PC-9 (cell line): ENCODE measurements around the gene PTPRR. TPM values are rescaled to one million over a fixed set of nuclear protein-coding genes. Genes with fewer than 3 reads are reported as not detected.

ENCODE experiments used
- BruUV-seq: library from RNA; stranded (reverse); fragments of 400-500 nt; replicated peaks from 2 replicates; lab custom pipeline; 2021; lab: Mats Ljungman, UMichigan
- CTCF ChIA-PET: fragments of 300-600 bp; sonication (Branson Sonifier 250); formaldehyde crosslinking; loops from one replicate; lab custom pipeline; 2022; ENCODE audit warnings: antibody characterized with exemption; lab: Charles Lee
- POLR2A ChIA-PET: fragments of 300-600 bp; sonication (Branson Sonifier 250); formaldehyde crosslinking; loops from one replicate; lab custom pipeline; 2022; ENCODE audit warnings: antibody characterized with exemption; ENCODE audit not compliant: unreplicated experiment; lab: Charles Lee
- DNase-seq, 2 experiments: peaks; one replicate each; pipeline versions ENCODE4 v3.0.0 to v3.0.0-alpha.2; 2015 to 2022; ENCODE audit warnings: mixed read lengths in 1 of 2
- H2AFZ ChIP-seq: fragments of 200-600 bp; sonication (generic); 2 replicates; pipeline ENCODE4 v1.8.1; 2017; ENCODE audit warnings: antibody characterized with exemption
- H3F3A ChIP-seq: fragments of 200-600 bp; sonication (generic); 2 replicates; pipeline ENCODE4 v1.8.1; 2017; ENCODE audit warnings: antibody characterized with exemption, mild to moderate bottlenecking, low read depth; ENCODE audit not compliant: insufficient read depth
- H3K27ac ChIP-seq: fragments of 200-600 bp; sonication (generic); 2 replicates; pipeline ENCODE4 v1.6.1; 2016; ENCODE audit warnings: mixed run types
- H3K27me3 ChIP-seq: fragments of 200-600 bp; sonication (generic); 2 replicates; pipeline ENCODE4 v1.6.1; 2016; ENCODE audit warnings: low read depth, mixed run types; ENCODE audit not compliant: insufficient read depth
- H3K36me3 ChIP-seq: fragments of 200-600 bp; sonication (generic); 2 replicates; pipeline ENCODE4 v1.6.1; 2016; ENCODE audit warnings: low read depth, mixed run types
- H3K4me1 ChIP-seq: fragments of 200-600 bp; sonication (generic); replicated peaks from 2 replicates; pipeline ENCODE4 v1.6.1; 2016; ENCODE audit warnings: mixed run types; ENCODE audit not compliant: insufficient read depth
- H3K4me2 ChIP-seq: fragments of 200-600 bp; sonication (generic); 2 replicates; pipeline ENCODE4 v1.6.1; 2017; ENCODE audit warnings: mixed run types
- H3K4me3 ChIP-seq: fragments of 200-600 bp; sonication (generic); 2 replicates; pipeline ENCODE4 v1.6.1; 2016; ENCODE audit warnings: mixed run types
- H3K79me2 ChIP-seq: fragments of 200-600 bp; sonication (generic); 2 replicates; pipeline ENCODE4 v1.6.1; 2017; ENCODE audit warnings: low read depth, mixed run types
- H3K9me2 ChIP-seq: fragments of 200-600 bp; sonication (generic); 2 replicates; pipeline ENCODE4 v1.8.1; 2017; ENCODE audit warnings: mild to moderate bottlenecking; ENCODE audit not compliant: insufficient read depth
- H3K9me3 ChIP-seq: fragments of 200-600 bp; sonication (generic); 2 replicates; pipeline ENCODE4 v1.8.1; 2016; ENCODE audit warnings: low read depth; ENCODE audit not compliant: insufficient read depth
- H4K20me1 ChIP-seq: fragments of 200-600 bp; sonication (generic); 2 replicates; pipeline ENCODE4 v1.8.1; 2017; ENCODE audit not compliant: insufficient read depth
- CTCF ChIP-seq: fragments of 200-600 bp; sonication (generic); conservative IDR thresholded peaks from 2 replicates; pipeline ENCODE4 v1.6.1; 2017; ENCODE audit warnings: mixed run types, antibody characterized with exemption, mild to moderate bottlenecking, moderate library complexity
- EZH2 ChIP-seq: fragments of 200-600 bp; sonication (generic); IDR thresholded peaks from 2 replicates; pipeline ENCODE4 v1.8.0; 2017; ENCODE audit warnings: antibody characterized with exemption, low read depth
- intact Hi-C: fragments of 100-400 bp; cut with micrococcal nuclease; formaldehyde crosslinking; loops from one replicate; pipeline ENCODE4 v1.10.0; 2022; ENCODE audit not compliant: unreplicated experiment
- total RNA-seq: library from RNA; stranded (reverse); gene quantifications from 2 replicates; pipeline ENCODE4 v1.2.3, GENCODE V29; 2021

The PTPRR gene
- total RNA-seq, 1 experiment from 2014 or later = 12.2 TPM

- no peak overlapping the region for H3K27ac ChIP-seq
- no peak overlapping the region for H2AFZ ChIP-seq
- DNase-seq = no peak
- H4K20me1 ChIP-seq = no peaks in the 10 kb centered on the region; the same call in 1 of the 2 replicates
- H3K4me2 ChIP-seq = no peak overlapping the region
- H3K36me3 ChIP-seq = no peaks in the 10 kb centered on the region
- H3F3A ChIP-seq = no peaks in the 10 kb centered on the region
- H3K27me3 ChIP-seq = no peaks in the 10 kb centered on the region
- no peaks in the 10 kb centered on the region for H3K9me2 ChIP-seq
- H3K79me2 ChIP-seq = no peaks in the 10 kb centered on the region
- H3K4me1 ChIP-seq = no peaks in the 10 kb centered on the region
- no peak overlapping the region for H3K4me3 ChIP-seq
- intact Hi-C loops = no loop called here
- TF ChIP-seq CTCF (no peak), EZH2 (no peak)
- BruUV-seq = no TSS peak
- POLR2A ChIA-PET = interaction anchor here (0.6 kb wide), 1 partner anchor 113 kb away, joined by 4 read pairs; no protein-coding TSS in a partner anchor
- H3K9me3 ChIP-seq = peaks cover 3% of the 10 kb centered on the region; the same call in 1 of the 2 replicates
- CTCF ChIA-PET = no interaction called here
Observed at GRCh38 chr12:70948976-70949336, 28.4 kb upstream of the PTPRR start.

- H3F3A ChIP-seq = no peaks in the 10 kb centered on the region
- H3K4me2 ChIP-seq = no peak overlapping the region
- intact Hi-C loops = no loop called here
- H4K20me1 ChIP-seq = no peaks in the 10 kb centered on the region; the same call in 1 of the 2 replicates
- H3K36me3 ChIP-seq = no peaks in the 10 kb centered on the region
- H3K4me3 ChIP-seq = no peak overlapping the region
- H3K9me2 ChIP-seq = no peaks in the 10 kb centered on the region
- no peak overlapping the region for H3K27ac ChIP-seq
- no TSS peak for BruUV-seq
- ChIA-PET POLR2A (interaction anchor here (0.6 kb wide), 1 partner anchor 113 kb away, joined by 4 read pairs; no protein-coding TSS in a partner anchor), CTCF (no interaction called here)
- H3K79me2 ChIP-seq = no peaks in the 10 kb centered on the region
- H2AFZ ChIP-seq = no peak overlapping the region
- no peaks in the 10 kb centered on the region for H3K27me3 ChIP-seq
- TF ChIP-seq CTCF (no peak), EZH2 (no peak)
- no peak for DNase-seq
- H3K4me1 ChIP-seq = no peaks in the 10 kb centered on the region
- H3K9me3 ChIP-seq = peaks cover 3% of the 10 kb centered on the region; the same call in 1 of the 2 replicates
Observed at GRCh38 chr12:70948236-70948975, 27.9 kb upstream of the PTPRR start.

GRCh38 chr12:70936203-70936813 lies 15.8 kb upstream of the PTPRR start:
- no peak for DNase-seq
- Histone ChIP-seq H3K9me2 (no peaks in the 10 kb centered on the region), H3K36me3 (no peaks in the 10 kb centered on the region), H4K20me1 (no peaks in the 10 kb centered on the region), H3K4me1 (no peaks in the 10 kb centered on the region), H3K27ac (no peak overlapping the region), H3F3A (no peaks in the 10 kb centered on the region), H3K9me3 (no peaks in the 10 kb centered on the region), H3K79me2 (no peaks in the 10 kb centered on the region), H3K27me3 (peaks cover 27% of the 10 kb centered on the region; the same call in 1 of the 2 replicates), H2AFZ (no peak overlapping the region), H3K4me3 (no peak overlapping the region), H3K4me2 (no peak overlapping the region)
- intact Hi-C loops = no loop called here
- no peak for TF ChIP-seq EZH2
- no peak for TF ChIP-seq CTCF
- ChIA-PET POLR2A (no interaction called here), CTCF (no interaction called here)
- no TSS peak for BruUV-seq
